Fibroblast of the aortic adventitia (primary cell): ENCODE measurements around the gene ERC2. TPM values are rescaled to one million over a fixed set of nuclear protein-coding genes. Genes with fewer than 3 reads are reported as not detected.
A peak's percentile ranks its signal among the peaks of the same experiment; 100 is the strongest.

ENCODE experiments used
- DNase-seq: peaks from one replicate; pipeline ENCODE4 v3.0.0-alpha.2; 2010; ENCODE audit warnings: low read depth
- H3K4me3 ChIP-seq: 2 replicates; pipeline ENCODE4 v1.5.1; 2011; ENCODE audit warnings: low read depth, mild to moderate bottlenecking, control low read depth, low read length, moderate library complexity
- total RNA-seq: library from RNA; depleted of rRNA; stranded (reverse); fragments of >200 nt; gene quantifications from 2 replicates; pipeline ENCODE4 v1.2.3, GENCODE V29; 2012; ENCODE audit warnings: low replicate concordance
- TF ChIP-seq, protein P1 (sequence below): IDR thresholded peaks from 2 replicates; pipeline ENCODE4 v1.5.1; 2011; ENCODE audit warnings: mild to moderate bottlenecking, low read length, control low read depth, inconsistent platforms; ENCODE audit not compliant: insufficient read depth

ERC2 gene
- total RNA-seq, 1 donor: 0.09 TPM

DNA sequence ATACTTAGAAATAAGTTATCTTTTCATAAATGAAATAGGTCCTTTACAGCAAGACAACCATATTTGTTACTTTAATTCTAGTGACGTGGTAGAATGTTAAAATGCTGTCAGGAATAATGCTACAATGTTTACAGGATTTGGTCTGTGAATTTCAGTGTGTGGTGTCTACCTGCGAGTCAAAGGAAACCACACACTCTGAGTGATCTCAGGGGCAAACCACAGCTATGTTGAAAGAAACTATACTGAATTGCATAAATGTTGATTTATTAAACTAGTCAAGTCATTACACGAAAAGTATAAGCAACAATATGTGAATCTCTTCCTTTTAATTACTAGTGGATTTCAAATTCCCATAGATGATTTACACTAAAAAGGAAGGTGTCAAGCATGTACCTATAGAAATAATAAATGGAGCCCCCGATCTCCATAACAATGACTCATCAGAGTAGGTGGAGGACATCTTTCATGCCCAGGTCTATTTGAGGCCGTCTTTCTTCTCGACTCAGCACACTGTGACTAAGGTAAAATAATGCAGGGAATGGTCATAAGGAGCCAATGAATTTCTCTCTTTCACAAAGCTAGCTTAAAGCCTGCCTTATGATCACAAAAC is 463.0 kb downstream of the ERC2 start:
- TF ChIP-seq, protein P1, sequence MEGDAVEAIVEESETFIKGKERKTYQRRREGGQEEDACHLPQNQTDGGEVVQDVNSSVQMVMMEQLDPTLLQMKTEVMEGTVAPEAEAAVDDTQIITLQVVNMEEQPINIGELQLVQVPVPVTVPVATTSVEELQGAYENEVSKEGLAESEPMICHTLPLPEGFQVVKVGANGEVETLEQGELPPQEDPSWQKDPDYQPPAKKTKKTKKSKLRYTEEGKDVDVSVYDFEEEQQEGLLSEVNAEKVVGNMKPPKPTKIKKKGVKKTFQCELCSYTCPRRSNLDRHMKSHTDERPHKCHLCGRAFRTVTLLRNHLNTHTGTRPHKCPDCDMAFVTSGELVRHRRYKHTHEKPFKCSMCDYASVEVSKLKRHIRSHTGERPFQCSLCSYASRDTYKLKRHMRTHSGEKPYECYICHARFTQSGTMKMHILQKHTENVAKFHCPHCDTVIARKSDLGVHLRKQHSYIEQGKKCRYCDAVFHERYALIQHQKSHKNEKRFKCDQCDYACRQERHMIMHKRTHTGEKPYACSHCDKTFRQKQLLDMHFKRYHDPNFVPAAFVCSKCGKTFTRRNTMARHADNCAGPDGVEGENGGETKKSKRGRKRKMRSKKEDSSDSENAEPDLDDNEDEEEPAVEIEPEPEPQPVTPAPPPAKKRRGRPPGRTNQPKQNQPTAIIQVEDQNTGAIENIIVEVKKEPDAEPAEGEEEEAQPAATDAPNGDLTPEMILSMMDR: no peak
- no peak overlapping the region for H3K4me3 ChIP-seq
- no peak for DNase-seq

DNA sequence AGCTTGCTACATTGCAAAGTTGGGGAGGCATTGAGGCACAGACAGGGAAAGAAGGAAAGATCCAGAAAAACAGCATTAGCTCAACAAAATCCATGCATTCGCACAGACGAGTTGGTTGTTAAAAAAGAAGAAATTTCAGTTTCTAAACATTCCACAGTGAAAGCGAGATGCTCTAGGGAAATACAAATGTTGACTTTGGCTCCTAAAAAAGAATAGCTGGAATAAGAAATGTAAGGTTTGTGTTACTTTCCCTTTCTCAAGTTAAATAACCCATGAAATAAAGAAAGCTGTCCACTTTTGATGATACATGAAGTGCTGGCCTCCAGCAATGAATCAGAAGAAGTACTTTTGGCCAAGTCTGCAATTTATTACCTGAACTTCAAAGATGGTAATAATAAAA is 465.1 kb downstream of the ERC2 start:
- peak; percentile 6 for DNase-seq
- TF ChIP-seq, protein P1: no peak
- no peak overlapping the region for H3K4me3 ChIP-seq

DNA sequence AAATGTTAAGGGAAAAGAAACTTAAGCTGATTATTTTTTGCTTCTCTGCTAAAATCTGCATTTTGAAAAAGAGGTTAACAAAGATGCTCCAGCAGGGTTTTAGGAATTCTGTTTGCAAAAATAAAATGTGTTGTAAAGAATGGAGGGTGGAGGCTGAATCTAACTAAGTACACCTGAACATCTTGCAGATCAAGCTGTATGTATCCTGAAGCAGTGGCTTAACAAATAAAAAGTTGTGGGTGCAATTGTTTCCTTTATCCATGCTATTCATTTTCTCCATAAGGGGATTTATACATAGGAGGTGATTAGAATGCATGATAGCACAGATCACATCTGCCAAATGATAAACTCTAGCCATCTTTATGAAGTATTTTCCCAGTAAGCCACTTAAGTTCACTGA is 466.3 kb downstream of the ERC2 start:
- TF ChIP-seq, protein P1: no peak
- no peak overlapping the region for H3K4me3 ChIP-seq
- DNase-seq: no peak

DNA sequence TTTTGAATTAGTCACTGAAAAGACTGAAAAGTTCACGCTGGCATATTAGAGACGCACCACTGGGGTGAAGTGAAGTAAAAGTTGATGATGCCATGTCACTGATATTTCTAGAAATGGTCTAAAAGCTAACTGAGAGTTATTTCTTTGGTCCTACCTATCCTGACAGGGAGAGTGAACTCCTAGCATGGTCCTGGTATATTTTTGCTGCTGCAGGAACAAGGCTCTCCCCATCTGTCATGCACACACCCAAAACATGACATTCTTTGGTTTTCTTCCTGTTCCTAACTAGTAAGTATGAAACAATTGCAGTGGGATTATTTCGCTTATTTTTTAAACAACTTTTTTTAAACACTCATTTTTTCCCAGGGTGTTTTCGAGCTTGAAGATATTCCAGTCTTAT is 466.7 kb downstream of the ERC2 start:
- no peak for DNase-seq
- TF ChIP-seq, protein P1: no peak
- no peak overlapping the region for H3K4me3 ChIP-seq

DNA sequence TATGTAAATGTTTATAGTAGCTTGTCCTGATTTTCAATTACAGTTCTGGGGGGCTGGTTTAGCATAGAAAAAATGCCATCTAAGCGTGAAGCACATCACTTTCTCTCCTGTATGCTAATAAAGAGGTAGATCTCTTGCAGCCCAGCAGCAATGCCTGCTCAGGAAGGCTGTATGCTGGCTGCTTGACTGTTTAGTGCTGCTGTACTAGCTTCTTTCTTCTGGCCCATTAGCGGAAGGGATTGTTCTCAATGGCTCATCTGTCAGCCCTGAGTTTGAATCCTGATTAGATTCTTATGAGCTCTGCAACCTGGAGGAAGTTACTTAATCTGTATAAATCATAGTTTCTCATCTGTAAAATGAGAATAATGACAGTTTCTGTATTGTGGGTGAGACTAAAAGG is 478.9 kb downstream of the ERC2 start:
- TF ChIP-seq, protein P1: no peak

DNA sequence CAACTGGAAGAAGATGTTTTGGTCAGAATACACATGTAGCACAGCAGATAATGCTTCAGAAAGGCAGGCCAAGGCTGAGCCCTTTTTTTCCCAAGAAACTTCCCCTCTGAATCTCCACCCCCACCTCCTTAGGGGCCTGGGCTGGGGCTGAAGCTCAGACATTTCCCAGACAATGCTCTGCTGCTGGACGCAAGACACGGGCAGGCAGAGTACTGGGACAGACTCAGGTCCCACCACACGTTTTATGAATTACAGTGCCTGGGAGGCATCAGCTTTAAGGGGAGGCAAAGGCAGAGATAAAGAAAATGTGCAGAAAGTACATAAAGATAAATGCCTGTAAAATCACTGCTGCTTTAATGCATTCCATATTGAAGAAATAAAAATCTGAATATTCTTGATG is 479.4 kb downstream of the ERC2 start:
- DNase-seq: no peak
- TF ChIP-seq, protein P1: no peak
- no peak overlapping the region for H3K4me3 ChIP-seq

More for the DNA sequence above, 478.9 kb downstream of the ERC2 start:
- no peak for DNase-seq
- H3K4me3 ChIP-seq: no peak overlapping the region

DNA sequence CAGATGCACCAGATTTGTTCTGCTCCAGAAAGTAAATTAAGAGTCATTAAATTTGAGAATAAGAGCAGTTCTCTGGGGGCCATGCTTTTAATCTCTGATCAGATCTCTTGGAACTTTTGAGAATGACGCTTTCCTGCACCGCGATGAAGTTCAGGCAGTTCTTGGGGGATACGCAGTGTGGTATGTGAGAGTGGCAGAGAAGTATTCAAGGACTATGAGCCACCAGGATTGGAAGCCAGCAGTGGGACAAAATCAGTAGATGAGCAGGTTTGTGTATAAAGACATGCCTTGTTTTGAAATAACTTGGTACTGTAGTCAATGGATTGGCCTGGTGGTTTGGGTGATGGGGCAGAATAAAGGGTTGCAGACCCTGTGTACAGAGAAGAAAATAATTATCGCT is 483.6 kb downstream of the ERC2 start:
- no peak for DNase-seq
- TF ChIP-seq, protein P1: no peak
- no peak overlapping the region for H3K4me3 ChIP-seq
